Measurements from ENCODE around the gene TPP2. TPM values are rescaled to one million over a fixed set of nuclear protein-coding genes. Genes with fewer than 3 reads are reported as not detected.

TPP2 gene
- total and polyA plus RNA-seq, 2 donors: 43.4 to 47.4 TPM

GRCh38 chr13:102606537-102607309 is 9.9 kb downstream of the TPP2 start:
- Histone ChIP-seq H3K36me3 (ENCODE audit: control insufficient read depth in 2 of 2, insufficient read depth in 2 of 2, low read length in 1 of 2) (peaks cover 37 to 52% of the 10 kb centered on the region in 2 donors), H3K4me1 (ENCODE audit: control insufficient read depth in 2 of 2, insufficient read depth in 2 of 2, low read length in 2 of 2) (no peaks in the 10 kb centered on the region), H3K27ac (ENCODE audit: low read depth in 1 of 2, low read length in 1 of 2) (no peak overlapping the region), H3K4me3 (ENCODE audit: low read length in 2 of 2) (no peak overlapping the region), H3K27me3 (ENCODE audit: control insufficient read depth in 2 of 2, insufficient read depth in 1 of 2, low read length in 1 of 2) (no peaks in the 10 kb centered on the region), H3K9me3 (ENCODE audit: control insufficient read depth in 2 of 2, insufficient read depth in 1 of 2, low read length in 1 of 2) (no peaks in the 10 kb centered on the region)
- DNase-seq (ENCODE audit: low read depth in 6 of 9, low spot score in 9 of 9): no peak
- WGBS: 96% methylated on average over 9 of the region's 9 CpGs

GRCh38 chr13:102608974-102609373 is 12.2 kb downstream of the TPP2 start:
- Histone ChIP-seq H3K36me3 (ENCODE audit: control insufficient read depth in 2 of 2, insufficient read depth in 2 of 2, low read length in 1 of 2) (peaks cover 37 to 57% of the 10 kb centered on the region in 2 donors), H3K4me3 (ENCODE audit: low read length in 2 of 2) (no peak overlapping the region), H3K4me1 (ENCODE audit: control insufficient read depth in 2 of 2, insufficient read depth in 2 of 2, low read length in 2 of 2) (no peaks in the 10 kb centered on the region), H3K27me3 (ENCODE audit: control insufficient read depth in 2 of 2, insufficient read depth in 1 of 2, low read length in 1 of 2) (no peaks in the 10 kb centered on the region), H3K27ac (ENCODE audit: low read depth in 1 of 2, low read length in 1 of 2) (no peak overlapping the region), H3K9me3 (ENCODE audit: control insufficient read depth in 2 of 2, insufficient read depth in 1 of 2, low read length in 1 of 2) (no peaks in the 10 kb centered on the region)
- WGBS: 97% methylated on average over 2 of the region's 2 CpGs
- no peak for DNase-seq (ENCODE audit: low read depth in 6 of 9, low spot score in 9 of 9)

GRCh38 chr13:102609696-102610095 is 12.9 kb downstream of the TPP2 start:
- H3K9me3 ChIP-seq (ENCODE audit: control insufficient read depth in 2 of 2, insufficient read depth in 1 of 2, low read length in 1 of 2): no peaks in the 10 kb centered on the region
- 94% methylated on average over 4 of the region's 4 CpGs for WGBS
- H3K4me3 ChIP-seq (ENCODE audit: low read length in 2 of 2): no peak overlapping the region
- DNase-seq (ENCODE audit: low read depth in 6 of 9, low spot score in 9 of 9): peak in 1 of 9 donors; percentile 19
- H3K27me3 ChIP-seq (ENCODE audit: control insufficient read depth in 2 of 2, insufficient read depth in 1 of 2, low read length in 1 of 2): no peaks in the 10 kb centered on the region
- H3K27ac ChIP-seq (ENCODE audit: low read depth in 1 of 2, low read length in 1 of 2): no peak overlapping the region
- H3K4me1 ChIP-seq (ENCODE audit: control insufficient read depth in 2 of 2, insufficient read depth in 2 of 2, low read length in 2 of 2): no peaks in the 10 kb centered on the region
- peaks cover 37 to 56% of the 10 kb centered on the region in 2 donors for H3K36me3 ChIP-seq (ENCODE audit: control insufficient read depth in 2 of 2, insufficient read depth in 2 of 2, low read length in 1 of 2)

GRCh38 chr13:102610296-102610895 is 13.6 kb downstream of the TPP2 start:
- no peaks in the 10 kb centered on the region for H3K9me3 ChIP-seq (ENCODE audit: control insufficient read depth in 2 of 2, insufficient read depth in 1 of 2, low read length in 1 of 2)
- H3K36me3 ChIP-seq (ENCODE audit: control insufficient read depth in 2 of 2, insufficient read depth in 2 of 2, low read length in 1 of 2): peaks cover 33 to 56% of the 10 kb centered on the region in 2 donors
- no peak overlapping the region for H3K4me3 ChIP-seq (ENCODE audit: low read length in 2 of 2)
- no peaks in the 10 kb centered on the region for H3K27me3 ChIP-seq (ENCODE audit: control insufficient read depth in 2 of 2, insufficient read depth in 1 of 2, low read length in 1 of 2)
- H3K4me1 ChIP-seq (ENCODE audit: control insufficient read depth in 2 of 2, insufficient read depth in 2 of 2, low read length in 2 of 2): no peaks in the 10 kb centered on the region
- no peak for DNase-seq (ENCODE audit: low read depth in 6 of 9, low spot score in 9 of 9)
- 99% methylated on average over 9 of the region's 9 CpGs for WGBS
- no peak overlapping the region for H3K27ac ChIP-seq (ENCODE audit: low read depth in 1 of 2, low read length in 1 of 2)

GRCh38 chr13:102617697-102618350 is 21.0 kb downstream of the TPP2 start:
- Histone ChIP-seq H3K4me3 (ENCODE audit: low read length in 2 of 2) (no peak overlapping the region), H3K36me3 (ENCODE audit: control insufficient read depth in 2 of 2, insufficient read depth in 2 of 2, low read length in 1 of 2) (peaks cover 3 to 57% of the 10 kb centered on the region in 2 donors), H3K9me3 (ENCODE audit: control insufficient read depth in 2 of 2, insufficient read depth in 1 of 2, low read length in 1 of 2) (no peaks in the 10 kb centered on the region), H3K27ac (ENCODE audit: low read depth in 1 of 2, low read length in 1 of 2) (no peak overlapping the region), H3K27me3 (ENCODE audit: control insufficient read depth in 2 of 2, insufficient read depth in 1 of 2, low read length in 1 of 2) (no peaks in the 10 kb centered on the region), H3K4me1 (ENCODE audit: control insufficient read depth in 2 of 2, insufficient read depth in 2 of 2, low read length in 2 of 2) (no peaks in the 10 kb centered on the region)
- WGBS: over 99% methylated on average over 4 of the region's 4 CpGs
- no peak for DNase-seq (ENCODE audit: low read depth in 6 of 9, low spot score in 9 of 9)

GRCh38 chr13:102620516-102620915 is 23.7 kb downstream of the TPP2 start:
- no peak overlapping the region for H3K27ac ChIP-seq (ENCODE audit: low read depth in 1 of 2, low read length in 1 of 2)
- H3K9me3 ChIP-seq (ENCODE audit: control insufficient read depth in 2 of 2, insufficient read depth in 1 of 2, low read length in 1 of 2): no peaks in the 10 kb centered on the region
- DNase-seq (ENCODE audit: low read depth in 6 of 9, low spot score in 9 of 9): no peak
- WGBS: 97% methylated on average over 6 of the region's 6 CpGs
- no peaks in the 10 kb centered on the region for H3K4me1 ChIP-seq (ENCODE audit: control insufficient read depth in 2 of 2, insufficient read depth in 2 of 2, low read length in 2 of 2)
- peaks cover 8 to 62% of the 10 kb centered on the region in 2 donors for H3K36me3 ChIP-seq (ENCODE audit: control insufficient read depth in 2 of 2, insufficient read depth in 2 of 2, low read length in 1 of 2)
- no peak overlapping the region for H3K4me3 ChIP-seq (ENCODE audit: low read length in 2 of 2)
- no peaks in the 10 kb centered on the region for H3K27me3 ChIP-seq (ENCODE audit: control insufficient read depth in 2 of 2, insufficient read depth in 1 of 2, low read length in 1 of 2)

- H3K9me3 ChIP-seq (ENCODE audit: control insufficient read depth in 2 of 2, insufficient read depth in 1 of 2, low read length in 1 of 2): no peaks in the 10 kb centered on the region
- H3K4me3 ChIP-seq (ENCODE audit: low read length in 2 of 2): no peak overlapping the region
- no peak overlapping the region for H3K27ac ChIP-seq (ENCODE audit: low read depth in 1 of 2, low read length in 1 of 2)
- H3K36me3 ChIP-seq (ENCODE audit: control insufficient read depth in 2 of 2, insufficient read depth in 2 of 2, low read length in 1 of 2): peaks cover 19 to 67% of the 10 kb centered on the region in 2 donors
- no peaks in the 10 kb centered on the region for H3K27me3 ChIP-seq (ENCODE audit: control insufficient read depth in 2 of 2, insufficient read depth in 1 of 2, low read length in 1 of 2)
- 94% methylated on average over 1 of the region's 1 CpG for WGBS
- H3K4me1 ChIP-seq (ENCODE audit: control insufficient read depth in 2 of 2, insufficient read depth in 2 of 2, low read length in 2 of 2): no peaks in the 10 kb centered on the region
- no peak for DNase-seq (ENCODE audit: low read depth in 6 of 9, low spot score in 9 of 9)
These were observed 30.1 kb downstream of the TPP2 start for GRCh38 chr13:102626928-102627327.

GRCh38 chr13:102628559-102628958 is 31.8 kb downstream of the TPP2 start:
- Histone ChIP-seq H3K4me1 (ENCODE audit: control insufficient read depth in 2 of 2, insufficient read depth in 2 of 2, low read length in 2 of 2) (no peaks in the 10 kb centered on the region), H3K9me3 (ENCODE audit: control insufficient read depth in 2 of 2, insufficient read depth in 1 of 2, low read length in 1 of 2) (no peaks in the 10 kb centered on the region), H3K36me3 (ENCODE audit: control insufficient read depth in 2 of 2, insufficient read depth in 2 of 2, low read length in 1 of 2) (peaks cover 16 to 66% of the 10 kb centered on the region in 2 donors), H3K27ac (ENCODE audit: low read depth in 1 of 2, low read length in 1 of 2) (no peak overlapping the region), H3K27me3 (ENCODE audit: control insufficient read depth in 2 of 2, insufficient read depth in 1 of 2, low read length in 1 of 2) (no peaks in the 10 kb centered on the region), H3K4me3 (ENCODE audit: low read length in 2 of 2) (no peak overlapping the region)
- WGBS: 97% methylated on average over 4 of the region's 4 CpGs
- no peak for DNase-seq (ENCODE audit: low read depth in 6 of 9, low spot score in 9 of 9)

GRCh38 chr13:102631198-102631597 is 34.4 kb downstream of the TPP2 start:
- no peak for DNase-seq (ENCODE audit: low read depth in 6 of 9, low spot score in 9 of 9)
- WGBS: 98% methylated on average over 2 of the region's 2 CpGs
- no peaks in the 10 kb centered on the region for H3K4me1 ChIP-seq (ENCODE audit: control insufficient read depth in 2 of 2, insufficient read depth in 2 of 2, low read length in 2 of 2)
- H3K27ac ChIP-seq (ENCODE audit: low read depth in 1 of 2, low read length in 1 of 2): no peak overlapping the region
- no peak overlapping the region for H3K4me3 ChIP-seq (ENCODE audit: low read length in 2 of 2)
- no peaks in the 10 kb centered on the region for H3K27me3 ChIP-seq (ENCODE audit: control insufficient read depth in 2 of 2, insufficient read depth in 1 of 2, low read length in 1 of 2)
- H3K36me3 ChIP-seq (ENCODE audit: control insufficient read depth in 2 of 2, insufficient read depth in 2 of 2, low read length in 1 of 2): peaks cover 24 to 75% of the 10 kb centered on the region in 2 donors
- no peaks in the 10 kb centered on the region for H3K9me3 ChIP-seq (ENCODE audit: control insufficient read depth in 2 of 2, insufficient read depth in 1 of 2, low read length in 1 of 2)

All from thymus (tissue), 11 donors.